LNCaP clone FGC (cell line): ENCODE measurements around the gene MS4A10.
"Not testable (repeated sequence)": the region's sequence is repeated elsewhere in the genome, so short reads cannot be mapped to it uniquely, and the experiment has no call there.

Experiments
- DNase-seq: peaks from one replicate; pipeline ENCODE4 v3.0.0-alpha.2; 2011; ENCODE audit warnings: low read depth
- H3K4me3 ChIP-seq: 2 replicates; pipeline ENCODE4 v1.5.1; 2011; ENCODE audit warnings: mild to moderate bottlenecking, low read depth, low read length, control low read depth
- TF ChIP-seq, protein P1 (sequence below): IDR thresholded peaks from 2 replicates; pipeline ENCODE4 v1.5.1; 2012; ENCODE audit warnings: mild to moderate bottlenecking; ENCODE audit not compliant: control insufficient read depth, insufficient read depth; ENCODE audit errors: extremely low read depth

MS4A10 gene

DNA sequence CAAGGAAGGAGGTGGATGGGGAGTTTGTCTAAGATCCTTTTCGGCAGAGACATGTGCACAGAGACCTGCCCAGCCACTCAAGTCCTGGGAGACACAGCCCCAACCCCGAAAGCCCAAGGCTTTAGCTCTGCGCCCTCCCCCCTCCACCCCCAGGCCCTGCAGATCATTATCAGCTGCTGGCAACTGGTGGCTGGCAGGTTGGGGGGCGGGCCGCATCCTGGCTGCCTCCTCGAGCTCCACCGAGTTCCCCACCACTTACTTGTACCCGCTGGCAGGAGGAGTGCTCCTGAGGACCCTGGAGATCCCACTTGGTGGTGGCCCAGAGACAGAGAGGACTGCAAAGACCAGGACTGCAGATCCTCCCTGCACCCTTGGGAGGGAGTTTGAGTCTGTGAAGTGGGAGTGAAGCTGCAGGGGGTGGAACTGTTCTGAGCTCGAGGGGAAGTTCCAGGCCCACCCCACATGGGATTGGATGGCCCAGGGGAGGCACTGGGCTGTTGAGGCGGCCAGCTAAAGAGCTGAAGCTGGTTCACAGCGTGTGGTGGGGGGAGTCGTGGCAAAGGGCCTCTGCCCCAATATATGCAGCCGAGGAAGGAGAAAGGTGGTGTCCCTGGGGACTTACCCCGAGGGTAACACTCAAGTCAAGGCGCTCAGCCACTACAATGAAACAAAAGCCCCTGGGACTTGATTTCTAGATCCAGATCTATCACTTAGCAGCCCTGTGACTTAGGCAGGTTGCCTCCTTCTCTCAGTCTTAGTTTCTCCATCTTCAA lies 36.9 kb downstream of the MS4A10 start:
- TF ChIP-seq, protein P1, sequence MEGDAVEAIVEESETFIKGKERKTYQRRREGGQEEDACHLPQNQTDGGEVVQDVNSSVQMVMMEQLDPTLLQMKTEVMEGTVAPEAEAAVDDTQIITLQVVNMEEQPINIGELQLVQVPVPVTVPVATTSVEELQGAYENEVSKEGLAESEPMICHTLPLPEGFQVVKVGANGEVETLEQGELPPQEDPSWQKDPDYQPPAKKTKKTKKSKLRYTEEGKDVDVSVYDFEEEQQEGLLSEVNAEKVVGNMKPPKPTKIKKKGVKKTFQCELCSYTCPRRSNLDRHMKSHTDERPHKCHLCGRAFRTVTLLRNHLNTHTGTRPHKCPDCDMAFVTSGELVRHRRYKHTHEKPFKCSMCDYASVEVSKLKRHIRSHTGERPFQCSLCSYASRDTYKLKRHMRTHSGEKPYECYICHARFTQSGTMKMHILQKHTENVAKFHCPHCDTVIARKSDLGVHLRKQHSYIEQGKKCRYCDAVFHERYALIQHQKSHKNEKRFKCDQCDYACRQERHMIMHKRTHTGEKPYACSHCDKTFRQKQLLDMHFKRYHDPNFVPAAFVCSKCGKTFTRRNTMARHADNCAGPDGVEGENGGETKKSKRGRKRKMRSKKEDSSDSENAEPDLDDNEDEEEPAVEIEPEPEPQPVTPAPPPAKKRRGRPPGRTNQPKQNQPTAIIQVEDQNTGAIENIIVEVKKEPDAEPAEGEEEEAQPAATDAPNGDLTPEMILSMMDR: no peak
- no peak for DNase-seq
- no peak overlapping the region for H3K4me3 ChIP-seq

DNA sequence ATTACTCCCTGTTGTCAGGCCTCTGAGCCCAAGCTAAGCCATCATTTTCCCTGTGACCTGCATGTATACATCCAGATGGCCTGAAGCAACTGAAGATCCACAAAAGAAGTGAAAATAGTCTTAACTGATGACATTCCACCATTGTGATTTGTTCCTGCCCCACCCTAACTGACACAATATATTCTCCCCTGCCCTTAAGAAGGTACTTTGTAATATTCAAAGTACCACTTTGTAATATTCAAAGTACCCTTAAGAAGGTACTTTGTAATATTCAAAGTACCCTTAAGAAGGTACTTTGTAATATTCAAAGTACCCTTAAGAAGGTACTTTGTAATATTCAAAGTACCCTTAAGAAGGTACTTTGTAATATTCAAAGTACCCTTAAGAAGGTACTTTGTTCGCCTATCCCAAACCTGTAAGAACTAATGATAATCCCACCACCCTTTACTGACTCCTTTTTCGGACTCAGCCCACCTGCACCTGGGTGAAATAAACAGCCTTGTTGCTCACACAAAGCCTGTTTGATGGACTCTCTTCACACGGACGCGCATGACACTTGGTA lies 38.7 kb downstream of the MS4A10 start:
- DNase-seq, H3K4me3 ChIP-seq: not testable (repeated sequence)

DNA sequence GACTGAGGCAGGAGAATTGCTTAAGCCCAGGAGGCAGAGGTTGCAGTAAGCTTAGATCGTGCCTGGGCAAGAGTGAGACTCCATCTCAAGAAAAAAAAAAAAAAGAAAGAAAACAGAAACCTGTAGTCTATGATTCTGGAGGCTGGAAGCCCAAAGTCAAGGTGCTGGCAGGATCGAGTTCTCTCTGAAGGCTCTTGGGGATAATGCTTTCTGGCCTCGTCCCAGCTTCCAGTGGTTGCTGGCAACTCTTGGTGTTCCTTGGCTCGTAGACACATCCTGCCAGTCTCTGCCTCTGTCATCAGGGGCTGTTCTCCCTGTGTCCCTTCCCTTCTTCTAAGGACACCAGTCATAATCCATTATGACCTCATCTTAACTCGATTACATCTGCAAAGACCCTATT lies 40.0 kb downstream of the MS4A10 start:
- DNase-seq: no peak
- no peak overlapping the region for H3K4me3 ChIP-seq
- TF ChIP-seq, protein P1: no peak

DNA sequence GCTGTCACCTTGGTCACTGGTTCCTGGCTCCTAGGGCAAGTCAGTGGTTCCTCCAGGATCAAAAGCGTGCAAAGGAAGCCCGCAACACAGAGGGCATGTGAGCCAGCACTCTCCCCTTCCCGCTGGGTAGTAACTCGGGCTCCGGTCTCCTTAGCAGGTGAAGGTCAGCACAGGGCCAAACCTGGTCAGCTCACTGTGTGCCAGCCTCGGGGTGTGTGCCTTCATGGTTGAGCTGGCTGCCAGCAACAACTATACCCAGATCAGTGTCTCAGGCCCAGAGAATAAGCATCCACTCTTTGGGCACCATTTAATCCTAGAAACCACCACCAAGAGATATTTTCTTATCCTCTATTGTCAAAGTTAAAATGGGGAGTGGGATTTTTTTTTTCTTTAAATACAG lies 40.7 kb downstream of the MS4A10 start:
- no peak overlapping the region for H3K4me3 ChIP-seq
- no peak for DNase-seq
- TF ChIP-seq, protein P1: no peak

DNA sequence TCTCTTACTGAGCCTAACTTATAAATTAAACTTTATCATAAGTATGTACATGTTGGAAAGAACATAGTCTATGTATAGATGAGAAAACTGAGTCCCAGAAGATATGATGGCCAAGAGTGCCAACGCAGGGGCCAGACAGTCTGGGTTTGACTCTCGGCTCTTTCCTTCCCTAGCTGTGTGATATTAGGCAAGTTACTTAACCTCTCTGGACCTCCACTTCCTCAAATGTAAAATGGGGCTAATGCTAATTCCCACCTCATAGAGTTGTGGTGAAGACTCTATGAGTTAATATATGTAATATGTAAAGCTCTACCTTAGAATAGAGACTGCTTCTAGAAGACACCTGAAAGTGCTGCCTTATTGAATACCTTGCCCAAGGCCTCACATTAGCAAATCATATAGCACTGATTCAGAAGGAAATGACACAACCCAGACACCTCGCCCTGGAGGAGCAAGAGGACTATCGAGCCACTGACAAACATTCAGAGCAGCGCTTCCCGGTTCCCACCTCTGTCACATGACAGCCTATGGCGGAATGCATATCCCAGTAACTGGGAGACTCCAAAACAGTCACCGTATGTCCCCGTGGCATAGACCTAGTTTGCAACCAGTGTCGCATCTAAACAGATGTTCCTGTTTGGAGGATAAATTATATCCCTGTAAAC lies 45.5 kb downstream of the MS4A10 start:
- TF ChIP-seq, protein P1: no peak
- no peak overlapping the region for H3K4me3 ChIP-seq
- DNase-seq: no peak

DNA sequence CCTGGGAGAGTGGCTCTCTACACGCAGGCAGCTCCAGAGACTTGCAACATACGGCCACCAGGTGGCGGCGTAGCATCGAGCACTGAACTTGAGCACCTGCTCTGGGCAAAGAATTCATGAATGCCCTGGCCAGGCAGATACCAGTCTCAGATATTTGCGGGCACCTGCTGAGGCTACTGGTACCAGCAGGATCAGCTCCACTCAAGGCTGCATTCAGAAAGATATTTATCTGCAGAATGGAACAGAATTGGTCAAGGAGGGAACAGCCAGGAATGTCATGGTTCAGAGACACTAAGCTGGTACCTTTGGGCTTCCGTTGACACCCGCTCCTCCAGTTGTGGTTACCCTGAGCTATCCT lies 46.0 kb downstream of the MS4A10 start:
- DNase-seq: peak; percentile 72
- H3K4me3 ChIP-seq: no peak overlapping the region
- TF ChIP-seq, protein P1: peak; percentile 97

DNA sequence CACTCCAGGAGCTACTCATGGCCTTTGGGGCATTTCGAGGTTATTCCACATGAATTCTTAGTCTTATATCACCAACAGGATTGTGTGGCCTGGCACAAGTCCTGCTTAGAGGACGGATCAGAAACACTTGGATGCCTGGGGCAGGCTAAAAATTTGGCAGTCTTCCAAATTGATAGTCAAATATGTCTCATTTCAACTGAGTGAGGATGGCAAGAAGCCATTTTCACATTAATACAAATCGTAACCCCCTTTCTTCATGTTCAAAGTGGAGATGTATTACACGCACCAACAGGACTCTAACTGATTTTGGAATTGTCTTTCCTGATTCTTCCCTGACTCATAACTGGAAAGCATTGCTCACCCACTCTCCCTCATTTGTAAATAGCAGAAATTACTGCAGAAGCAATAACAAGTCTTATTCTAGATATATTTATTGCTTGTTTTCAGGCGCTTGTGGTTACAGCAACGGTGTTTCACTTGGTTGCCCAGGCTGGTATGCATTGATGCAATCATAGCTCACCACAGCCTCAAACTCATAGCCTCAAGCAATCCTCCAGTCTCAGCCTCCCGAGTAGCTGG lies 46.5 kb downstream of the MS4A10 start:
- TF ChIP-seq, protein P1: no peak
- DNase-seq: no peak
- H3K4me3 ChIP-seq: no peak overlapping the region
